Daoy (cell line): ENCODE data around the gene RHOV. TPM values are rescaled to one million over a fixed set of nuclear protein-coding genes. Genes with fewer than 3 reads are reported as not detected.

Source experiments
- total RNA-seq: library from RNA; depleted of rRNA; stranded (reverse); fragments of >200 nt; shearing (Covaris generic); gene quantifications from 2 replicates; pipeline ENCODE4 v1.2.3, GENCODE V29; 2014; rRNA removed

RHOV gene
- total RNA-seq, 1 experiment from 2014 or later: 0.23 TPM

Other genes starting within 250 kb of the RHOV start
- gene RAD51, start 179.1 kb downstream of the RHOV start, total RNA-seq: 17.9 and 18.7 TPM in 2 replicates
- gene RMDN3, start 119.0 kb downstream of the RHOV start, total RNA-seq: 17.1 and 20.6 TPM in 2 replicates
- 9.9 and 30.6 TPM in 2 replicates for gene GCHFR, start 110.2 kb downstream of the RHOV start, total RNA-seq
- gene C15orf62, start 104.3 kb downstream of the RHOV start, total RNA-seq: 0.40 TPM in 1 of 2 replicates, not detected in the other
- 25.2 and 25.4 TPM in 2 replicates for gene ZFYVE19, start 67.1 kb downstream of the RHOV start, total RNA-seq
- gene DNAJC17, start 66.8 kb downstream of the RHOV start, total RNA-seq: 30.2 and 34.9 TPM in 2 replicates
- not detected in 2 replicates for gene PPP1R14D, start 45.5 kb downstream of the RHOV start, total RNA-seq
- 2.6 and 3.8 TPM in 2 replicates for gene SPINT1, start 30.2 kb downstream of the RHOV start, total RNA-seq
- gene VPS18, start 20.2 kb upstream of the RHOV start, total RNA-seq: 23.3 and 27.9 TPM in 2 replicates
- gene DLL4, start 55.1 kb upstream of the RHOV start, total RNA-seq: not detected in 2 replicates
- 4.4 and 4.9 TPM in 2 replicates for gene CHAC1, start 79.2 kb upstream of the RHOV start, total RNA-seq
- 19.4 and 20.7 TPM in 2 replicates for gene INO80, start 242.0 kb upstream of the RHOV start, total RNA-seq